Smooth muscle cell (in vitro differentiated cells): ENCODE data around the gene PDE2A. TPM values are rescaled to one million over a fixed set of nuclear protein-coding genes. Genes with fewer than 3 reads are reported as not detected.
A peak's percentile ranks its signal among the peaks of the same experiment; 100 is the strongest.

Experiments
- DNase-seq: peaks from one replicate; lab custom pipeline; 2025; ENCODE audit not compliant: unreplicated experiment; lab: John Stamatoyannopoulos, UW
- H2AFZ ChIP-seq: fragments of 200-600 bp; sonication (generic); 2 replicates; pipeline ENCODE4 v1.6.0; 2016; ENCODE audit warnings: antibody characterized with exemption, low read depth, mild to moderate bottlenecking
- H3F3A ChIP-seq: fragments of 200-600 bp; sonication (generic); 2 replicates; pipeline ENCODE4 v1.6.0; 2017; ENCODE audit warnings: antibody characterized with exemption, low read depth
- H3K27ac ChIP-seq: fragments of 200-600 bp; sonication (generic); 2 replicates; pipeline ENCODE4 v1.5.1; 2016; ENCODE audit warnings: low read depth, mild to moderate bottlenecking
- H3K27me3 ChIP-seq: fragments of 200-600 bp; sonication (generic); 2 replicates; pipeline ENCODE4 v1.6.1; 2016; ENCODE audit warnings: low read depth, mild to moderate bottlenecking
- H3K36me3 ChIP-seq: fragments of 200-600 bp; sonication (generic); 2 replicates; pipeline ENCODE4 v1.5.1; 2016; ENCODE audit warnings: low read depth
- H3K4me1 ChIP-seq: fragments of 200-600 bp; sonication (generic); 2 replicates; pipeline ENCODE4 v1.5.1; 2016; ENCODE audit warnings: low read depth
- H3K4me2 ChIP-seq: fragments of 200-600 bp; sonication (generic); 2 replicates; pipeline ENCODE4 v1.6.0; 2016; ENCODE audit warnings: mild to moderate bottlenecking
- H3K4me3 ChIP-seq: fragments of 200-600 bp; sonication (generic); 2 replicates; pipeline ENCODE4 v1.5.1; 2016; ENCODE audit warnings: mild to moderate bottlenecking
- H3K79me2 ChIP-seq: fragments of 200-600 bp; sonication (generic); 2 replicates; pipeline ENCODE4 v1.6.0; 2016; ENCODE audit warnings: low read depth, mild to moderate bottlenecking
- H3K9ac ChIP-seq: fragments of 200-600 bp; sonication (generic); 2 replicates; pipeline ENCODE4 v1.6.0; 2016; ENCODE audit warnings: low read depth
- H3K9me3 ChIP-seq: fragments of 200-600 bp; sonication (generic); replicated peaks from 2 replicates; pipeline ENCODE4 v1.5.1; 2016; ENCODE audit warnings: low read depth
- H4K20me1 ChIP-seq: fragments of 200-600 bp; sonication (generic); 2 replicates; pipeline ENCODE4 v1.6.0; 2016; ENCODE audit warnings: low read depth
- WGBS: methylation state at CpG from one replicate; pipeline ENCODE4 v1.1.7; 2016; ENCODE audit warnings: low lambda C conversion rate; 5-methylcytosine and 5-hydroxymethylcytosine counted together
- polyA plus RNA-seq: library from polyadenylated mRNA; unstranded; fragments of >200 nt; fragmentation: Nextera tagmentation; extraction: Ambion mirVana; gene quantifications from 2 replicates; pipeline ENCODE4 v1.2.1, GENCODE V29; 2016
- total RNA-seq: library from RNA; depleted of rRNA; stranded (reverse); fragments of >200 nt; gene quantifications from 2 replicates; pipeline ENCODE4 v1.2.3, GENCODE V29; 2014
- TF ChIP-seq, protein P1 (sequence below): fragments of 200-600 bp; sonication (generic); IDR thresholded peaks from 2 replicates; pipeline ENCODE4 v1.5.1; 2017; ENCODE audit warnings: borderline replicate concordance, mild to moderate bottlenecking, antibody characterized with exemption; ENCODE audit not compliant: insufficient read depth, poor library complexity, severe bottlenecking

PDE2A gene
- total and polyA plus RNA-seq, 2 experiments from 2014 or later, result 1.0 TPM; not detected in 1

DNA sequence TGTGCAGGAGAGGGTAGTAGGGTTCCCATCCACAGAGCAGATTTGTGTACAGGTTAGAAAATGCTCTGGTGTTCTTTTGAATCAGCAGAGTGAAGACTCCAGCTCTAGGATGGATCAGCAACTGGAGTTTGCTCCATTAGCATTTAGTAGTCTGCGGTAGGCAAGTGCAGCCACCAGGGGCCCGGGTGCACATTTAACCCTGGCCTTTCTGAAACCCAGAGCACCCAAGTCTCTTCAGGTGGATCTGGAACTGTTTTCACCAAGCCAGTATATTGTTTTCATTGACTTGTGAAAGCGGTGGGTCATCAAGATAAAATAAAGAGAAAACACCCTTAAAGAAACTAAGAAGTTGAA, 139.1 kb downstream of the PDE2A start:
- Histone ChIP-seq H3K4me3 (no peak overlapping the region), H3K4me1 (peaks cover 9% of the 10 kb centered on the region), H3K4me2 (peak overlapping the region; percentile 44), H4K20me1 (no peaks in the 10 kb centered on the region), H3K27me3 (no peaks in the 10 kb centered on the region), H3K36me3 (no peaks in the 10 kb centered on the region), H3K79me2 (no peaks in the 10 kb centered on the region), H3K27ac (peak overlapping the region; percentile 2), H3F3A (peaks cover 4% of the 10 kb centered on the region), H3K9me3 (no peaks in the 10 kb centered on the region), H2AFZ (peak overlapping the region; percentile 78), H3K9ac (no peak overlapping the region)
- TF ChIP-seq, protein P1, sequence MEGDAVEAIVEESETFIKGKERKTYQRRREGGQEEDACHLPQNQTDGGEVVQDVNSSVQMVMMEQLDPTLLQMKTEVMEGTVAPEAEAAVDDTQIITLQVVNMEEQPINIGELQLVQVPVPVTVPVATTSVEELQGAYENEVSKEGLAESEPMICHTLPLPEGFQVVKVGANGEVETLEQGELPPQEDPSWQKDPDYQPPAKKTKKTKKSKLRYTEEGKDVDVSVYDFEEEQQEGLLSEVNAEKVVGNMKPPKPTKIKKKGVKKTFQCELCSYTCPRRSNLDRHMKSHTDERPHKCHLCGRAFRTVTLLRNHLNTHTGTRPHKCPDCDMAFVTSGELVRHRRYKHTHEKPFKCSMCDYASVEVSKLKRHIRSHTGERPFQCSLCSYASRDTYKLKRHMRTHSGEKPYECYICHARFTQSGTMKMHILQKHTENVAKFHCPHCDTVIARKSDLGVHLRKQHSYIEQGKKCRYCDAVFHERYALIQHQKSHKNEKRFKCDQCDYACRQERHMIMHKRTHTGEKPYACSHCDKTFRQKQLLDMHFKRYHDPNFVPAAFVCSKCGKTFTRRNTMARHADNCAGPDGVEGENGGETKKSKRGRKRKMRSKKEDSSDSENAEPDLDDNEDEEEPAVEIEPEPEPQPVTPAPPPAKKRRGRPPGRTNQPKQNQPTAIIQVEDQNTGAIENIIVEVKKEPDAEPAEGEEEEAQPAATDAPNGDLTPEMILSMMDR, result no peak
- WGBS, result 34% methylated on average over 3 of the region's 3 CpGs
- no peak for DNase-seq

DNA sequence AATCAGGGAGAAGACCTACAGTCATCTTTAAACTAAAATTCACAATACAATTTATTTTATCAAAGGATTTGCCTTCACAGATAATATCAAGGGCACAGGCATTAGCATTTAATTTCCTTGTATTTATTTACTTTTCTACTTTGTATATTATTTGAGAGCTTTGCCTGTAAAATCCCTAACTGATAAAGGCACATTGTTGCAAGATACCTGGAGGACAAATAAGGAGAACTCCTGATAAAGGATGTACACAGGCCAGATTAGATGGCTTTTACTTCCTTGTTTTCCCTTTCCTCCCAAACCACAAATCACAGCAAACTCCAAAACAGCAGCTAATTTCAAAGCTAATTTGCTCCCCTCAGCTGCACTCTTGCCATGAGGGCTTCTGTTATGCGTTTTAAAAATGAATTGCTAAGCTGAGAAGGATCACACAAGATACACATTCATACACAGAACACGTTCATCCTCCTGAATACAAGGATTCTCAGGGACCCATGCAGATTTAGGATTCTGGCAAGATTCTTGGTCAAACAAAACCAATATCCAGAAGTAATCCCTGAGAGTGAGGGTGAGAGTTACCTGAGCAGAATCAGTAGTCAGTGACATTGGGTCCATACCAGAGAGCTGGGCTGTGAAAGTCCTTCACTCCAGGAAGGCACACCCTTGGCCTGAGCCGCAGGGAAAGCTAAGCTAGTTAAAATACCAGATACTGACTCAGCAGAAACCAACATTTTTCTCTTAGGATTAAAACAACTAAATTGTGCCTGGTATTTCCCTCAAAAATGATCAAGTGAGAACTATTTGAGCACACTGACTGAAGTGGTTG, 139.6 kb downstream of the PDE2A start:
- Histone ChIP-seq H3K27ac (peak overlapping the region; percentile 2), H3K9me3 (no peaks in the 10 kb centered on the region), H4K20me1 (no peaks in the 10 kb centered on the region), H3K9ac (no peak overlapping the region), H3K4me2 (peak overlapping the region; percentile 44), H3K79me2 (no peaks in the 10 kb centered on the region), H3K36me3 (no peaks in the 10 kb centered on the region), H2AFZ (peak overlapping the region; percentile 78), H3K27me3 (no peaks in the 10 kb centered on the region), H3F3A (peaks cover 4% of the 10 kb centered on the region), H3K4me3 (no peak overlapping the region), H3K4me1 (peaks cover 9% of the 10 kb centered on the region)
- 16% methylated on average over 3 of the region's 3 CpGs for WGBS
- no peak for DNase-seq
- TF ChIP-seq, protein P1, result no peak

DNA sequence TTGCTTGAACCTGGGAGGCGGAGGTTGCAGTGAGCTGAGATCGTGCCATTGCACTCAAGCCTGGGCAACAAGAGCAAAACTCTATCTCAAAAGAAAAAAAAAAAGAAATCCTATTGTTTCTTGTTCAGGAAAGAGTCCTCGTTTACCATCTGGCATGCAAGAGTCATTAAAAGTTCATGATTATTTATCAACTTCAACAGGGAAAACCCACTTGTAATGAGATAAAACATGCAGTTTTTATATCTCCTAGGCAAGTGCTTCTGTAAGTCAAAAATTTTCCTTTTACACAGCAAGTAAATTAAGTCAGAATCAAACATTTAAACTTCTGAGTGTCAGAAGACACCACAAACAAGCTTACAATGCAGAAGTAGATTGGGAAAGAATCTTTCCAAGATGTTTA, 145.2 kb downstream of the PDE2A start:
- no peaks in the 10 kb centered on the region for H3K79me2 ChIP-seq
- H3K4me2 ChIP-seq, result no peak overlapping the region
- H3K27ac ChIP-seq, result no peak overlapping the region
- H3K4me3 ChIP-seq, result no peak overlapping the region
- 89% methylated on average over 3 of the region's 3 CpGs for WGBS
- no peaks in the 10 kb centered on the region for H3K9me3 ChIP-seq
- no peak overlapping the region for H3K9ac ChIP-seq
- H3K36me3 ChIP-seq, result no peaks in the 10 kb centered on the region
- DNase-seq, result no peak
- no peaks in the 10 kb centered on the region for H3K27me3 ChIP-seq
- no peak overlapping the region for H2AFZ ChIP-seq
- TF ChIP-seq, protein P1, result no peak
- H3F3A ChIP-seq, result no peaks in the 10 kb centered on the region
- H3K4me1 ChIP-seq, result no peaks in the 10 kb centered on the region
- H4K20me1 ChIP-seq, result no peaks in the 10 kb centered on the region

DNA sequence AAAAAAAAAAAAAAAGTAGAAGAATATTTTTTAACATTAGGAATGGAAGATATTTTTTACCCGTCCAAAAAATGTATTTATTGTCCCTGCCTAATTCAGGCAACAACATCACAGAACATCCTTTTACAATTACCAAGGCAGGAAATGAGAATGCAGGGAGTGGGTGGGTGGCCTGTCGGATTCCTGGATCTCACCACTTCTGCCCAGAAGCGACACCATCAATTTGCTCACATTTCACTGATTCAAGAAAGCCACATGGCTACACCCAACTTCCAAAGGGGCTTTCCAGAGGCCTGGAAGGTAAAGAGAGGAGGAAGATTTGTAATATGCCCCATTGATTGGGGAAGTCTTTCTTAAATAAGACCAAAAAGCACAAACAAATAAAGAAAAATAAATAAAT, 146.1 kb downstream of the PDE2A start:
- WGBS, result 60% methylated on average over 3 of the region's 3 CpGs
- Histone ChIP-seq H3K4me2 (no peak overlapping the region), H4K20me1 (no peaks in the 10 kb centered on the region), H3K9me3 (no peaks in the 10 kb centered on the region), H3K4me1 (no peaks in the 10 kb centered on the region), H3K27me3 (no peaks in the 10 kb centered on the region), H3K4me3 (no peak overlapping the region), H3F3A (no peaks in the 10 kb centered on the region), H3K27ac (no peak overlapping the region), H3K36me3 (no peaks in the 10 kb centered on the region), H2AFZ (no peak overlapping the region), H3K79me2 (no peaks in the 10 kb centered on the region), H3K9ac (no peak overlapping the region)
- TF ChIP-seq, protein P1, result no peak
- DNase-seq, result no peak
